PC-3 (cell line): ENCODE data around the gene PUDP. TPM values are rescaled to one million over a fixed set of nuclear protein-coding genes. Genes with fewer than 3 reads are reported as not detected.
A peak's percentile ranks its signal among the peaks of the same experiment; 100 is the strongest.

Source experiments
- ATAC-seq: fragments of 200-7000 bp; cut with Tn5 transposase; 2 replicates; pipeline ENCODE4 v1.9.1; 2020; ENCODE audit warnings: mild to moderate bottlenecking, moderate library complexity
- BruUV-seq: library from RNA; stranded (reverse); fragments of 400-500 nt; replicated peaks from 2 replicates; lab custom pipeline; 2021; lab: Mats Ljungman, UMichigan
- CTCF ChIA-PET: fragments of 300-600 bp; sonication (Branson Sonifier 250); formaldehyde crosslinking; loops from one replicate; lab custom pipeline; 2022; ENCODE audit warnings: antibody characterized with exemption; lab: Charles Lee
- POLR2A ChIA-PET: fragments of 300-600 bp; sonication (Branson Sonifier 250); formaldehyde crosslinking; loops from one replicate; lab custom pipeline; 2022; ENCODE audit warnings: antibody characterized with exemption; ENCODE audit not compliant: unreplicated experiment; lab: Charles Lee
- DNase-seq: peaks from one replicate; pipeline ENCODE4 v3.0.0-alpha.2; 2015
- H2AFZ ChIP-seq: fragments of 300-600 bp; sonication (generic); 2 replicates; pipeline ENCODE4 v1.6.0; 2016; ENCODE audit warnings: antibody characterized with exemption, low read length
- H3F3A ChIP-seq: fragments of 300-600 bp; sonication (generic); one replicate; pipeline ENCODE4 v1.6.0; 2017; ENCODE audit warnings: antibody characterized with exemption, low read length, control low read depth, mild to moderate bottlenecking; ENCODE audit not compliant: unreplicated experiment
- H3K27ac ChIP-seq: fragments of 300-600 bp; sonication (generic); 2 replicates; pipeline ENCODE4 v1.5.1; 2016; ENCODE audit warnings: mild to moderate bottlenecking, low read length
- H3K27me3 ChIP-seq: fragments of 300-600 bp; sonication (generic); 2 replicates; pipeline ENCODE4 v1.6.1; 2016; ENCODE audit warnings: low read length, mixed read lengths
- H3K36me3 ChIP-seq: fragments of 300-600 bp; sonication (generic); 2 replicates; pipeline ENCODE4 v1.6.1; 2016; ENCODE audit warnings: low read depth, mixed run types, low read length, mixed read lengths
- H3K4me1 ChIP-seq: fragments of 300-600 bp; sonication (generic); 2 replicates; pipeline ENCODE4 v1.5.1; 2016; ENCODE audit warnings: low read length; ENCODE audit not compliant: insufficient read depth
- H3K4me2 ChIP-seq: fragments of 300-600 bp; sonication (generic); 2 replicates; pipeline ENCODE4 v1.6.0; 2016; ENCODE audit warnings: low read length
- H3K4me3 ChIP-seq: fragments of 300-600 bp; sonication (generic); 2 replicates; pipeline ENCODE4 v1.5.1; 2016; ENCODE audit warnings: mild to moderate bottlenecking, low read length, mixed read lengths
- H3K79me2 ChIP-seq: fragments of 300-600 bp; sonication (generic); 2 replicates; pipeline ENCODE4 v1.6.1; 2017; ENCODE audit warnings: low read length, mixed read lengths
- H3K9ac ChIP-seq: fragments of 300-600 bp; sonication (generic); 2 replicates; pipeline ENCODE4 v1.6.0; 2016; ENCODE audit warnings: mild to moderate bottlenecking, low read length
- H3K9me2 ChIP-seq: fragments of 300-600 bp; sonication (generic); replicated peaks from 2 replicates; pipeline ENCODE4 v1.6.1; 2016; ENCODE audit warnings: mixed run types, low read length, mixed read lengths
- H3K9me3 ChIP-seq: fragments of 300-600 bp; sonication (generic); 2 replicates; pipeline ENCODE4 v1.6.1; 2016; ENCODE audit warnings: low read length, mixed read lengths
- H4K20me1 ChIP-seq: fragments of 300-600 bp; sonication (generic); 2 replicates; pipeline ENCODE4 v1.6.1; 2016; ENCODE audit warnings: low read length, mixed read lengths
- CTCF ChIP-seq: fragments of 300-600 bp; sonication (generic); conservative IDR thresholded peaks from 2 replicates; pipeline ENCODE4 v1.5.1; 2017; ENCODE audit warnings: antibody characterized with exemption, low read depth, mild to moderate bottlenecking, low read length
- EZH2 ChIP-seq: fragments of 300-600 bp; sonication (generic); IDR thresholded peaks from one replicate; pipeline ENCODE4 v1.6.1; 2017; ENCODE audit warnings: antibody characterized with exemption, mild to moderate bottlenecking, low read length; ENCODE audit not compliant: unreplicated experiment
- EZH2phosphoT487 ChIP-seq: fragments of 300-600 bp; sonication (generic); IDR thresholded peaks from 2 replicates; pipeline ENCODE4 v1.6.1; 2018; ENCODE audit warnings: mild to moderate bottlenecking, antibody characterized with exemption, low read length, borderline replicate concordance
- intact Hi-C: fragments of 100-400 bp; cut with micrococcal nuclease; formaldehyde crosslinking; loops from 2 replicates; pipeline ENCODE4 v1.9.0; 2023
- total RNA-seq: library from RNA; depleted of rRNA; stranded (reverse); fragments of >200 nt; gene quantifications from 2 replicates; pipeline ENCODE4 v1.2.3, GENCODE V29; 2014

PUDP gene
- total RNA-seq, 1 experiment from 2014 or later, result 7.6 TPM

- TF ChIP-seq CTCF, result peak; percentile 59
- TF ChIP-seq EZH2phosphoT487, result no peak
- no peak for TF ChIP-seq EZH2
- DNase-seq (peak; percentile 43), ATAC-seq (no peak)
- no peak overlapping the region for H2AFZ ChIP-seq
- no peak overlapping the region for H3K4me2 ChIP-seq
- H3K4me1 ChIP-seq, result no peaks in the 10 kb centered on the region
- H3K27ac ChIP-seq, result no peak overlapping the region
- H3K9me2 ChIP-seq, result no peaks in the 10 kb centered on the region
- no peaks in the 10 kb centered on the region for H4K20me1 ChIP-seq
- no peak overlapping the region for H3K9ac ChIP-seq
- H3K36me3 ChIP-seq, result no peaks in the 10 kb centered on the region
- no peaks in the 10 kb centered on the region for H3K9me3 ChIP-seq
- no peaks in the 10 kb centered on the region for H3F3A ChIP-seq
- no peaks in the 10 kb centered on the region for H3K79me2 ChIP-seq
- no peaks in the 10 kb centered on the region for H3K27me3 ChIP-seq
- no peak overlapping the region for H3K4me3 ChIP-seq
- intact Hi-C loops, result no loop called here
- ChIA-PET POLR2A (no interaction called here), CTCF (no interaction called here)
- no TSS peak for BruUV-seq
These were observed 22.9 kb upstream of the PUDP start for GRCh38 chrX:7170898-7171297.

- ChIA-PET POLR2A (no interaction called here), CTCF (no interaction called here)
- ATAC-seq (no peak), DNase-seq (no peak)
- H3K9ac ChIP-seq, result no peak overlapping the region
- TF ChIP-seq EZH2phosphoT487 (no peak), EZH2 (no peak), CTCF (no peak)
- no peaks in the 10 kb centered on the region for H3K9me2 ChIP-seq
- H4K20me1 ChIP-seq, result no peaks in the 10 kb centered on the region
- H3K79me2 ChIP-seq, result no peaks in the 10 kb centered on the region
- H3K27me3 ChIP-seq, result no peaks in the 10 kb centered on the region
- H3K4me3 ChIP-seq, result no peak overlapping the region
- H3K4me2 ChIP-seq, result no peak overlapping the region
- H3F3A ChIP-seq, result no peaks in the 10 kb centered on the region
- BruUV-seq, result no TSS peak
- no peak overlapping the region for H2AFZ ChIP-seq
- no peaks in the 10 kb centered on the region for H3K9me3 ChIP-seq
- no peaks in the 10 kb centered on the region for H3K4me1 ChIP-seq
- H3K27ac ChIP-seq, result no peak overlapping the region
- intact Hi-C loops, result no loop called here
- no peaks in the 10 kb centered on the region for H3K36me3 ChIP-seq
These were observed 21.7 kb upstream of the PUDP start for GRCh38 chrX:7169627-7170026.

- intact Hi-C loops, result no loop called here
- no peaks in the 10 kb centered on the region for H3F3A ChIP-seq
- no peak for TF ChIP-seq EZH2phosphoT487
- no peak for TF ChIP-seq CTCF
- no peak for TF ChIP-seq EZH2
- no peaks in the 10 kb centered on the region for H3K9me2 ChIP-seq
- H3K9ac ChIP-seq, result no peak overlapping the region
- H3K27ac ChIP-seq, result no peak overlapping the region
- no peak overlapping the region for H3K4me3 ChIP-seq
- H4K20me1 ChIP-seq, result no peaks in the 10 kb centered on the region
- DNase-seq (no peak), ATAC-seq (no peak)
- H3K4me2 ChIP-seq, result no peak overlapping the region
- BruUV-seq, result no TSS peak
- H3K79me2 ChIP-seq, result no peaks in the 10 kb centered on the region
- no peaks in the 10 kb centered on the region for H3K4me1 ChIP-seq
- H3K27me3 ChIP-seq, result no peaks in the 10 kb centered on the region
- ChIA-PET POLR2A (no interaction called here), CTCF (no interaction called here)
- no peak overlapping the region for H2AFZ ChIP-seq
- no peaks in the 10 kb centered on the region for H3K36me3 ChIP-seq
- H3K9me3 ChIP-seq, result no peaks in the 10 kb centered on the region
These were observed 20.4 kb upstream of the PUDP start for GRCh38 chrX:7168371-7168770.
